AG04450 (cell line): ENCODE measurements around the gene ITGAL. TPM values are rescaled to one million over a fixed set of nuclear protein-coding genes. Genes with fewer than 3 reads are reported as not detected.

Experiments
- CTCF ChIA-PET: fragments of 300-600, 350-600 bp; formaldehyde crosslinking; extraction: SDS; loops from one replicate; lab custom pipeline; 2022; ENCODE audit warnings: antibody characterized with exemption, inconsistent platforms; lab: Charles Lee
- POLR2A ChIA-PET: fragments of 350-600 bp; formaldehyde crosslinking; extraction: SDS; loops from one replicate; lab custom pipeline; 2021; ENCODE audit warnings: antibody characterized with exemption, inconsistent platforms; lab: Yijun Ruan, JAX
- DNase-seq: peaks from one replicate; pipeline ENCODE4 v3.0.0-alpha.2; 2011; ENCODE audit warnings: low read depth, low spot score
- H3K27ac ChIP-seq: one replicate; pipeline ENCODE4 v1.5.1; 2012; ENCODE audit warnings: low read depth, low read length, control low read depth
- H3K27me3 ChIP-seq: one replicate; pipeline ENCODE4 v1.6.0; 2012; ENCODE audit warnings: low read length; ENCODE audit not compliant: control insufficient read depth, insufficient read depth
- H3K4me3 ChIP-seq: 2 replicates; pipeline ENCODE4 v1.5.1; 2011; ENCODE audit warnings: mild to moderate bottlenecking, low read depth, low read length, control low read depth
- H3K9me3 ChIP-seq: 2 replicates; pipeline ENCODE4 v1.5.1; 2012; ENCODE audit warnings: low read length; ENCODE audit not compliant: control insufficient read depth, insufficient read depth
- CTCF ChIP-seq: IDR thresholded peaks from 2 replicates; pipeline ENCODE4 v1.5.1; 2011; ENCODE audit warnings: low read depth, low read length, control low read depth, inconsistent platforms
- polyA plus RNA-seq: library from polyadenylated mRNA; depleted of rRNA; stranded (reverse); fragments of >200 nt; gene quantifications from 2 replicates; pipeline ENCODE4 v1.2.3, GENCODE V29; 2011

ITGAL gene
- polyA plus RNA-seq, 1 experiment: not detected

GRCh38 chr16:30515275-30515674 is 42.7 kb downstream of the ITGAL start:
- CTCF ChIA-PET: no interaction called here
- POLR2A ChIA-PET: no interaction called here
- no peak for DNase-seq
- Histone ChIP-seq H3K4me3 (no peak overlapping the region), H3K27ac (no peak overlapping the region), H3K27me3 (peaks cover 13% of the 10 kb centered on the region), H3K9me3 (no peaks in the 10 kb centered on the region)
- no peak for TF ChIP-seq CTCF

GRCh38 chr16:30518552-30518951 is 46.0 kb downstream of the ITGAL start:
- no peak overlapping the region for H3K4me3 ChIP-seq
- ChIA-PET CTCF (no interaction called here), POLR2A (no interaction called here)
- no peak for DNase-seq
- H3K27me3 ChIP-seq: peaks cover 6% of the 10 kb centered on the region
- TF ChIP-seq CTCF: no peak
- no peak overlapping the region for H3K27ac ChIP-seq
- no peaks in the 10 kb centered on the region for H3K9me3 ChIP-seq

GRCh38 chr16:30519120-30520049 is 46.8 kb downstream of the ITGAL start:
- Histone ChIP-seq H3K4me3 (no peak overlapping the region), H3K27me3 (peaks cover 6% of the 10 kb centered on the region), H3K27ac (no peak overlapping the region), H3K9me3 (no peaks in the 10 kb centered on the region; the same call in 1 of the 2 replicates)
- TF ChIP-seq CTCF: no peak
- DNase-seq: no peak
- CTCF ChIA-PET: no interaction called here
- POLR2A ChIA-PET: no interaction called here

- no peak overlapping the region for H3K27ac ChIP-seq
- ChIA-PET CTCF (interaction anchor here (1.2 kb wide), 1 partner anchor 74 kb away, joined by 3 read pairs; no protein-coding TSS in a partner anchor), POLR2A (no interaction called here)
- H3K27me3 ChIP-seq: peaks cover 5% of the 10 kb centered on the region
- no peak for DNase-seq
- H3K9me3 ChIP-seq: no peaks in the 10 kb centered on the region; the same call in 1 of the 2 replicates
- H3K4me3 ChIP-seq: no peak overlapping the region
- TF ChIP-seq CTCF: no peak
These were observed 48.9 kb downstream of the ITGAL start for GRCh38 chr16:30521476-30521872.
